GM21786 (cell line): ENCODE measurements around the gene CAPN15.
A peak's percentile ranks its signal among the peaks of the same experiment; 100 is the strongest.

Experiments used
- ATAC-seq: cut with Tn5 transposase; IDR thresholded peaks from one replicate; pipeline ENCODE4 v1.9.1; 2021; ENCODE audit not compliant: unreplicated experiment

The CAPN15 gene

GRCh38 chr16:524274-525040 lies 3.1 kb upstream of the CAPN15 start:
- no peak for ATAC-seq

GRCh38 chr16:525123-525519 lies 2.4 kb upstream of the CAPN15 start:
- ATAC-seq = no peak

GRCh38 chr16:525520-526180 lies 1.9 kb upstream of the CAPN15 start:
- ATAC-seq = no peak

- ATAC-seq = peak; percentile 8
Measured at GRCh38 chr16:526181-527014, 1.1 kb upstream of the CAPN15 start.

GRCh38 chr16:528111-529011 lies 849 bp downstream of the CAPN15 start:
- no peak for ATAC-seq

GRCh38 chr16:529012-529575 lies 1.6 kb downstream of the CAPN15 start:
- no peak for ATAC-seq

- ATAC-seq = no peak
Measured at GRCh38 chr16:530111-530817, 2.8 kb downstream of the CAPN15 start.

GRCh38 chr16:531494-532125 lies 4.1 kb downstream of the CAPN15 start:
- ATAC-seq = no peak

GRCh38 chr16:533391-534123 lies 6.0 kb downstream of the CAPN15 start:
- ATAC-seq = no peak

- ATAC-seq = no peak
Measured at GRCh38 chr16:534135-534534, 6.6 kb downstream of the CAPN15 start.

GRCh38 chr16:534856-535445 lies 7.4 kb downstream of the CAPN15 start:
- no peak for ATAC-seq

GRCh38 chr16:535446-536405 lies 8.2 kb downstream of the CAPN15 start:
- no peak for ATAC-seq

- no peak for ATAC-seq
Measured at GRCh38 chr16:536746-537145, 9.2 kb downstream of the CAPN15 start.

- no peak for ATAC-seq
Measured at GRCh38 chr16:537415-538335, 10.2 kb downstream of the CAPN15 start.

GRCh38 chr16:539901-540530 lies 12.5 kb downstream of the CAPN15 start:
- no peak for ATAC-seq
